ENCODE results near the gene IL17REL. TPM values are rescaled to one million over a fixed set of nuclear protein-coding genes. Genes with fewer than 3 reads are reported as not detected.

IL17REL gene
- total RNA-seq, 4 donors from 2014 or later, result not detected

DNA sequence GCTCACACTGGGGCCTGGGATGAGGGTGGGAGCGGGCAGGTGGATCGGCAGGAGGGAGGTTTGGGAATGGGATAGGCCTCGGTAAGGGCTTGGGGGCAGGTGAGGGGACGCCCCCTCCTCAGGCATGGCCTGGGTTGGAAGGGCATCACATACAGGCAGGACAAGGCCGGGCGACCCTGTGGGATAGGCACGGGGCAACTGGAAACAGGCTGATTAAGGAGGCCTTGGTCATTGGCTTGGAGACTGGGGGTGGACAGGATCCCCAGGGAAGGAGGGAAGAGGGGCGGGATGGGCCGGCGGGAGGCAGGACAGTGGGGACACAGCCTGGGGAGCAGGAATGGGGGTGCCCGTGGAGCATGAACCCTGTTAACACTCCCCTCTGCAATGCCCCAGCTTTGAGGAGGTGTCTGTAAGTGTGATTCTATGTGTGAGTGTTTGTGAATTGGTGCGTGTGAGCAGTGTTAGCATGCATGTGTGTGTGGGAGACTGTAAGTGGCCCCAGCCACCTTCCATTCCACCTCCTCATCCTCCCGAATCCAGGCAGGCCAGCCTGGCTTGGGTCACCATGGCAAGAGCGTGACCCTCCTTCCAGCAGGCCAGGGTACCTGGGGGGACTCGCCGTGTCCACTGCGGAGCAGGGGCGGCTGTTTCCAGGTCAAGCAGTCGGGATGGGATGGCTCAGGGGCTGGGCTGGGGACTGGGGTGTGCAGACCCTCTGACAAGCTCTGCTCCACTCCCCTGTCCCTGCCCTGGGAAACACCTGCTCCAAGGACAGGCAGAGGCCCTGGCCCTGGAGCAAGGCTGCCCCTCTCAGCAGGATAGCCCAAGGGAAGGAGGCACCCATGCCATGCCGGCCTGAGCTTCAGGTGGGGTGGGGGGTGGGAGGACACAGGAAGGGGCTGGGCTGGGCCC lies 55.4 kb downstream of the IL17REL start:
- Histone ChIP-seq H3K27me3 (no peaks in the 10 kb centered on the region), H3K9me3 (no peaks in the 10 kb centered on the region), H3K36me3 (no peaks in the 10 kb centered on the region), H3K4me1 (peaks cover 0 to 57% (median 15%) of the 10 kb centered on the region in 3 donors), H3K4me3 (no peak overlapping the region), H3K27ac (no peak overlapping the region)
- ATAC-seq, result no peak
- TF ChIP-seq POLR2A (IDR thresholded peaks at IDR 0.05) (no peak), POLR2AphosphoS5 (IDR thresholded peaks at IDR 0.05) (no peak), EP300 (IDR thresholded peaks at IDR 0.05) (no peak)
- TF ChIP-seq, protein P1, sequence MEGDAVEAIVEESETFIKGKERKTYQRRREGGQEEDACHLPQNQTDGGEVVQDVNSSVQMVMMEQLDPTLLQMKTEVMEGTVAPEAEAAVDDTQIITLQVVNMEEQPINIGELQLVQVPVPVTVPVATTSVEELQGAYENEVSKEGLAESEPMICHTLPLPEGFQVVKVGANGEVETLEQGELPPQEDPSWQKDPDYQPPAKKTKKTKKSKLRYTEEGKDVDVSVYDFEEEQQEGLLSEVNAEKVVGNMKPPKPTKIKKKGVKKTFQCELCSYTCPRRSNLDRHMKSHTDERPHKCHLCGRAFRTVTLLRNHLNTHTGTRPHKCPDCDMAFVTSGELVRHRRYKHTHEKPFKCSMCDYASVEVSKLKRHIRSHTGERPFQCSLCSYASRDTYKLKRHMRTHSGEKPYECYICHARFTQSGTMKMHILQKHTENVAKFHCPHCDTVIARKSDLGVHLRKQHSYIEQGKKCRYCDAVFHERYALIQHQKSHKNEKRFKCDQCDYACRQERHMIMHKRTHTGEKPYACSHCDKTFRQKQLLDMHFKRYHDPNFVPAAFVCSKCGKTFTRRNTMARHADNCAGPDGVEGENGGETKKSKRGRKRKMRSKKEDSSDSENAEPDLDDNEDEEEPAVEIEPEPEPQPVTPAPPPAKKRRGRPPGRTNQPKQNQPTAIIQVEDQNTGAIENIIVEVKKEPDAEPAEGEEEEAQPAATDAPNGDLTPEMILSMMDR (IDR thresholded peaks at IDR 0.05), result no peak
- 86 to 92% methylated on average over 7 to 11 of the region's 20 CpGs for WGBS, 2 donors (ENCODE audit: low coverage in 1 of 2)

DNA sequence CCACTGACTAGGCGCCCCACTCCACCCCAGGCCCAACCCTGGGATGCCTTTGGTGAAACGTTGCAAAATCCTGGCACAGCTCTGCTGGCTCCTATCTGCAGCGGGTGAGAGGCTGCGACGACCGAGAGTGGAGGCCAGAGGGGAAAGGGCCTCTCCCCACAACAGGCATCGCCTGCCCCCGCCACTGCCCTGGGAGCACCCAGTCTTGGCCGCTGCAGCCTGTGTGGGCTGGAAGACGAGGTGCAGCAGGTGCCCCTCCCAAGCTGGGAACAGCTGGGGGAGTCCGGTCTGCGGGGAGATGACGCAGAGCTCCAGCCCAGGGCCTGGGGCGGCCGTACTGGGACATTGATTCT lies 56.2 kb downstream of the IL17REL start:
- H3K9me3 ChIP-seq, result no peaks in the 10 kb centered on the region
- H3K4me1 ChIP-seq, result peaks cover 0 to 53% (median 19%) of the 10 kb centered on the region in 3 donors
- ATAC-seq, result no peak
- TF ChIP-seq POLR2AphosphoS5 (IDR thresholded peaks at IDR 0.05) (no peak), EP300 (IDR thresholded peaks at IDR 0.05) (no peak), POLR2A (IDR thresholded peaks at IDR 0.05) (no peak)
- TF ChIP-seq, protein P1 (IDR thresholded peaks at IDR 0.05), result no peak
- H3K4me3 ChIP-seq, result no peak overlapping the region
- H3K27ac ChIP-seq, result no peak overlapping the region
- no peaks in the 10 kb centered on the region for H3K36me3 ChIP-seq
- 20% methylated on average over 1 of the region's 15 CpGs; no CpG with 5 or more reads in 1 of the 2 donors for WGBS, 2 donors (ENCODE audit: low coverage in 1 of 2)
- H3K27me3 ChIP-seq, result no peaks in the 10 kb centered on the region

DNA sequence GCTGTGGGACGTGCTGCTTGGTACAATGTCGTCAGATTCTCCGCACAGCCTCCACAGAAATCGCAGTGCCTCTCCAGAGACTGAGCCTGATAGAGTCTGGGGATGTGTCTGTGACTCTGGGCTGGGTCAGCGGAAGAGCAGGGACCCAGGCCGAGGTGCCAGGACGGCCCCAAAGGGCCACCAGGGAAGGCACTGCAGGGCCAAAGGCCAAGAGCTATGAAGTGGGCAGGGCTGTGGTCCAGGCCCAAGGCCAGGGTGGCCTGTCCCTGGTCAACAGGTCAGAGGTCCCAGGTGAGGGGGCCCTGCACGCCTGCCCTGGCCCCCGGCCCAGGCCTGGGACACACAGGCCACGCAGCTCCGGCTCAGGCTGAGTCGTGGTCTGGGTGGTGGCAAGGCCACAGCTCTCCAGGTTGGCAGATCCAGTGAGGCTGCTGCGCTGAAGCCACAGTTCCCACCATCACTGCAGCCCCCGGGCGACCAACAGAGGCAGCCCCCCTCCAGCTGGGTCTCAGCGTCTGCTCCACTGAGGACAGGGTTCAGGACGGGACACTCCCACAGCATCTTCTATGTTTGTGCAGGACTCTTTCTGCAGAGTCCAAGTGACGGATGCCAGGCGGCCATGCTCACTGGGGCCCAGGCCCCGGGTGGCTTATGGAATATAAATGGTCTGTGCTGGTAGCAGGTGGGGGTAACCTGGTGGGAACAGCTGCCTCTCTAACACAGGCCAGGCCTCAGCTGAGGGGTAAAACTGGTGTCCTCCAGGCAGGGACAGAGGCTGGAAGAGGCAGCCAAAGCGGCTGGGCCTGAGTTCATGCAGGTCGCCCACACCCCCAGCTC lies 56.8 kb downstream of the IL17REL start:
- ATAC-seq, result no peak
- H3K27ac ChIP-seq, result no peak overlapping the region

DNA sequence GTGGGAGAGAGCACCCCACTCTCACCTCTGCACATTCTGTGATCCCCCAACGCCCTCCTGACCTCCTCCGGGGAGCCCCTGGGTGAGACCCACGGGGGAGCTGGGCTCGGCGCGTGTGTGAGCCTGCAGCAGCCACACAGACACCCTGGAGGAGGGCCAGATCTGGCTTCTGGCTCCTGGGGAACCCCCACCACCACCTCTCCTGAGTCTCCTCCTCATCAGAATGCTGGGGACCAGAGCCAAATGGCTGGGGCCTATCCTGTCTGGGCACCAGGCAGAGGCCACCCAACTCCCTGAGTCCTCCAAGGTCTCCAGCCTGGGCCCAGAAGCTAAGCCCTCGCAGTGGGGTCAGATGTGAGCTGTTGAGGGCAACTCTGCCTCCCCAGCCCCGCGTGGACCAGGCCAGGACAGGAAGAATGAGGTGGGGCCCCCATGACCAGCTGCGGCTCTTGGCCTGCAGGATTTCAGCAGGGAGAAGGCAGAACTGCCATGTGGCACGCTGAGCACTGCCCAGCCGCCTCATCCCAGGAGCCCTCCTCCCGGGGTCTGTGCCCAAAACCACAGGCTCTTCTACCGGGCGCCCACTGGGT lies 57.5 kb downstream of the IL17REL start:
- H3K36me3 ChIP-seq, result no peaks in the 10 kb centered on the region
- TF ChIP-seq, protein P1 (IDR thresholded peaks at IDR 0.05), result no peak
- TF ChIP-seq EP300 (IDR thresholded peaks at IDR 0.05) (no peak), POLR2A (IDR thresholded peaks at IDR 0.05) (no peak), POLR2AphosphoS5 (IDR thresholded peaks at IDR 0.05) (no peak)
- peaks cover 0 to 49% (median 19%) of the 10 kb centered on the region in 3 donors for H3K4me1 ChIP-seq
- no peak for ATAC-seq
- WGBS, 2 donors (ENCODE audit: low coverage in 1 of 2), result 100% methylated on average over 1 of the region's 15 CpGs; no CpG with 5 or more reads in 1 of the 2 donors
- H3K9me3 ChIP-seq, result no peaks in the 10 kb centered on the region
- H3K27me3 ChIP-seq, result no peaks in the 10 kb centered on the region
- peak overlapping the region in 2 of 4 donors; percentile 24 to 58 for H3K27ac ChIP-seq
- H3K4me3 ChIP-seq, result no peak overlapping the region

More for the DNA sequence above, 56.8 kb downstream of the IL17REL start:
- TF ChIP-seq, protein P1 (IDR thresholded peaks at IDR 0.05), result no peak
- TF ChIP-seq POLR2AphosphoS5 (IDR thresholded peaks at IDR 0.05), result no peak
- no peak for TF ChIP-seq EP300 (IDR thresholded peaks at IDR 0.05)
- TF ChIP-seq POLR2A (IDR thresholded peaks at IDR 0.05), result no peak
- Histone ChIP-seq H3K27me3 (no peaks in the 10 kb centered on the region), H3K36me3 (no peaks in the 10 kb centered on the region), H3K4me1 (peaks cover 0 to 50% (median 19%) of the 10 kb centered on the region in 3 donors), H3K9me3 (no peaks in the 10 kb centered on the region), H3K4me3 (no peak overlapping the region)
- no CpG with 5 or more reads among the region's 22 CpGs for WGBS, 2 donors (ENCODE audit: low coverage in 1 of 2)
